ENCODE measurements around the gene EPS15.

EPS15 gene

DNA sequence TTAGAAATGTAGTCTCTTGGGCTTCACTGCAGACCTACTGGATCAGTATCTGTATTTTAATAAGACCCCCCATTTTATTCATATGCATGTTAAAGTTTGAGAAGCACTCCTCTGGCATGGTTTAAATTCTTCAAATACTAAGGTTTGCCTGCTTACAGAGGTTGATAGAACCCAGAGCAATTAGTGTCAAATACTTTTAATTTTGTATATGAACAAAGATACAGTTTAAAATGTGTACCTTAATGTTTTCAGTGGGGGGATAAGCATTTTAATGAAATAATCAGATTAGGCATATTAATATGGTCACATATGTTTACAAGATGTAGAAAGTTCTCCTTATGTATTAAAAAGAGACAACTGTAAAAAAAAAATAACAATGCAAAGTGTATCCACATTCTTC lies 40.4 kb upstream of the EPS15 start:
- TF ChIP-seq Cebpa-rat (IDR thresholded peaks at IDR 0.05): no peak
- Histone ChIP-seq H3K36me3 (no peaks in the 10 kb centered on the region), H3K4me3 (no peak overlapping the region), H3K9ac (no peak overlapping the region), H3K27me3 (no peaks in the 10 kb centered on the region), H4K20me1 (no peaks in the 10 kb centered on the region), H3K27ac (no peak overlapping the region), H3K4me2 (no peak overlapping the region), H3K4me1 (peaks cover 0 to 28% (median 0%) of the 10 kb centered on the region in 10 experiments; a peak in 6 of 20 replicates), H3K9me3 (replicated peaks in 1 of 11) (no peaks in the 10 kb centered on the region)

- no peak for TF ChIP-seq Cebpa-rat (IDR thresholded peaks at IDR 0.05)
- Histone ChIP-seq H3K27me3 (no peaks in the 10 kb centered on the region), H3K4me3 (no peak overlapping the region), H3K9ac (no peak overlapping the region), H3K36me3 (no peaks in the 10 kb centered on the region), H3K4me2 (no peak overlapping the region), H4K20me1 (no peaks in the 10 kb centered on the region), H3K4me1 (peaks cover 0 to 24% (median 0%) of the 10 kb centered on the region in 10 experiments; a peak in 6 of 20 replicates), H3K9me3 (replicated peaks in 1 of 11) (no peaks in the 10 kb centered on the region), H3K27ac (no peak overlapping the region)
These were observed 40.0 kb upstream of the EPS15 start for GRCh38 chr1:51559064-51559500.

- H4K20me1 ChIP-seq: no peaks in the 10 kb centered on the region
- H3K36me3 ChIP-seq: no peaks in the 10 kb centered on the region
- H3K27me3 ChIP-seq: no peaks in the 10 kb centered on the region
- peaks cover 0 to 18% (median 0%) of the 10 kb centered on the region in 10 experiments; a peak in 6 of 20 replicates for H3K4me1 ChIP-seq
- no peak overlapping the region for H3K9ac ChIP-seq
- TF ChIP-seq Cebpa-rat (IDR thresholded peaks at IDR 0.05): no peak
- H3K4me3 ChIP-seq: no peak overlapping the region
- H3K27ac ChIP-seq: no peak overlapping the region
- no peaks in the 10 kb centered on the region for H3K9me3 ChIP-seq (replicated peaks in 1 of 11)
- peak overlapping the region in 2 of 11 experiments; percentile 38 to 49; a peak in 4 of 22 replicates for H3K4me2 ChIP-seq
These were observed 39.4 kb upstream of the EPS15 start for GRCh38 chr1:51558375-51558924.

DNA sequence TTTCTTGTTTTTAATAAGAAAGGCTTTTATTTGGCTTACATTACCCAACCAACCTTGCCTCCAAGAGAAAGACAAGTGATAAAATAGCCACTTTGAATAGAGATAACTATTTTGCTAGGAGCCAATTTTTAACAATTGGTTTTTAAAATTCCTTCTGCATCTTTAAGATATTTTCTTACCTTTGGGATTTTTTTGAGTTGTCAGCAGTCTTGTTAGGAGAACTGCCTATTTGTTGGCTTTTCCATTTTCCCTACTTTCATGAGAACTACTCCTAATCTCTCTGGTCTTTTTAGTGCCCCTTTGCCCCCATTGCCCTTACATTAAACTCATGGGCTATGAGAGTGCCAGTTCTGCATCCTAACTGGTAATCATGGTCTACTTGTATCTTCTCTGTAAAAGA lies 38.1 kb upstream of the EPS15 start:
- no peaks in the 10 kb centered on the region for H4K20me1 ChIP-seq
- H3K9me3 ChIP-seq (replicated peaks in 1 of 11): no peaks in the 10 kb centered on the region
- peaks cover 0 to 11% (median 0%) of the 10 kb centered on the region in 10 experiments; a peak in 6 of 20 replicates for H3K4me1 ChIP-seq
- no peak overlapping the region for H3K4me3 ChIP-seq
- no peaks in the 10 kb centered on the region for H3K36me3 ChIP-seq
- no peak overlapping the region for H3K9ac ChIP-seq
- no peak overlapping the region for H3K4me2 ChIP-seq
- no peak overlapping the region for H3K27ac ChIP-seq
- H3K27me3 ChIP-seq: no peaks in the 10 kb centered on the region
- TF ChIP-seq Cebpa-rat (IDR thresholded peaks at IDR 0.05): no peak

GRCh38 chr1:51555866-51556619 lies 37.0 kb upstream of the EPS15 start:
- no peaks in the 10 kb centered on the region for H3K9me3 ChIP-seq (replicated peaks in 1 of 11)
- H3K36me3 ChIP-seq: no peaks in the 10 kb centered on the region
- H3K27me3 ChIP-seq: no peaks in the 10 kb centered on the region
- no peaks in the 10 kb centered on the region for H4K20me1 ChIP-seq
- TF ChIP-seq Cebpa-rat (IDR thresholded peaks at IDR 0.05): no peak
- peaks cover 2 to 22% (median 9%) of the 10 kb centered on the region in 10 experiments; a peak in 16 of 20 replicates for H3K4me1 ChIP-seq
- no peak overlapping the region for H3K4me2 ChIP-seq
- no peak overlapping the region for H3K27ac ChIP-seq
- no peak overlapping the region for H3K4me3 ChIP-seq
- no peak overlapping the region for H3K9ac ChIP-seq

GRCh38 chr1:51553911-51554310 lies 34.8 kb upstream of the EPS15 start:
- Histone ChIP-seq H3K4me1 (peaks cover 13 to 43% (median 30%) of the 10 kb centered on the region in 10 experiments), H3K27ac (no peak overlapping the region), H3K9ac (no peak overlapping the region), H3K9me3 (replicated peaks in 1 of 11) (no peaks in the 10 kb centered on the region), H3K36me3 (no peaks in the 10 kb centered on the region), H3K27me3 (no peaks in the 10 kb centered on the region), H3K4me2 (no peak overlapping the region), H3K4me3 (no peak overlapping the region), H4K20me1 (no peaks in the 10 kb centered on the region)
- no peak for TF ChIP-seq Cebpa-rat (IDR thresholded peaks at IDR 0.05)

GRCh38 chr1:51552929-51553807 lies 34.1 kb upstream of the EPS15 start:
- H3K27ac ChIP-seq: no peak overlapping the region
- H3K4me3 ChIP-seq: no peak overlapping the region
- H3K4me1 ChIP-seq: peaks cover 20 to 46% (median 37%) of the 10 kb centered on the region in 10 experiments
- H3K36me3 ChIP-seq: no peaks in the 10 kb centered on the region
- no peak overlapping the region for H3K9ac ChIP-seq
- H3K9me3 ChIP-seq (replicated peaks in 1 of 11): no peaks in the 10 kb centered on the region
- no peaks in the 10 kb centered on the region for H3K27me3 ChIP-seq
- H4K20me1 ChIP-seq: no peaks in the 10 kb centered on the region
- no peak for TF ChIP-seq Cebpa-rat (IDR thresholded peaks at IDR 0.05)
- H3K4me2 ChIP-seq: no peak overlapping the region

GRCh38 chr1:51551848-51552296 lies 32.8 kb upstream of the EPS15 start:
- Histone ChIP-seq H3K4me2 (peak overlapping the region in 7 of 11 experiments; percentile 1 to 89 (median 76); a peak in 12 of 22 replicates), H3K9me3 (replicated peaks in 1 of 11) (no peaks in the 10 kb centered on the region), H4K20me1 (no peaks in the 10 kb centered on the region), H3K36me3 (no peaks in the 10 kb centered on the region), H3K27me3 (no peaks in the 10 kb centered on the region), H3K27ac (peak overlapping the region in 4 of 11 experiments; percentile 70 to 80 (median 76); a peak in 6 of 22 replicates), H3K9ac (no peak overlapping the region), H3K4me3 (no peak overlapping the region; a peak in 1 of 20 replicates), H3K4me1 (peaks cover 22 to 54% (median 40%) of the 10 kb centered on the region in 10 experiments)
- no peak for TF ChIP-seq Cebpa-rat (IDR thresholded peaks at IDR 0.05)

GRCh38 chr1:51551081-51551480 lies 32.0 kb upstream of the EPS15 start:
- no peaks in the 10 kb centered on the region for H4K20me1 ChIP-seq
- H3K36me3 ChIP-seq: no peaks in the 10 kb centered on the region
- H3K27me3 ChIP-seq: no peaks in the 10 kb centered on the region
- peak overlapping the region in 3 of 11 experiments; percentile 51 to 74 (median 54); a peak in 5 of 22 replicates for H3K9ac ChIP-seq
- H3K9me3 ChIP-seq (replicated peaks in 1 of 11): no peaks in the 10 kb centered on the region
- H3K27ac ChIP-seq: peak overlapping the region in 6 of 11 experiments; percentile 7 to 80 (median 72); a peak in 11 of 22 replicates
- peak overlapping the region in 8 of 11 experiments; percentile 1 to 89 (median 70); a peak in 15 of 22 replicates for H3K4me2 ChIP-seq
- H3K4me1 ChIP-seq: peaks cover 22 to 54% (median 40%) of the 10 kb centered on the region in 10 experiments
- H3K4me3 ChIP-seq: peak overlapping the region in 1 of 10 experiments; percentile 18; a peak in 1 of 20 replicates
- TF ChIP-seq Cebpa-rat (IDR thresholded peaks at IDR 0.05): no peak

All from BLaER1 treated with 17β-estradiol and CSF1 and Interleukin-3, amounts not matched to agents 10 nM and 100 nM (cell line).